Testis (tissue), 5 donors: ENCODE results near the gene ALPK3. TPM values are rescaled to one million over a fixed set of nuclear protein-coding genes. Genes with fewer than 3 reads are reported as not detected.

Source experiments
- DNase-seq: peaks from one replicate; pipeline ENCODE4 v3.0.0-alpha.2; 2019
- H3K27ac ChIP-seq, 2 donors: fragments of 200-600 bp; sonication (generic); one replicate each; pipeline ENCODE4 v1.5.1; 2019
- H3K27me3 ChIP-seq: fragments of 200-600 bp; sonication (generic); one replicate; pipeline ENCODE4 v1.5.1; 2019
- H3K36me3 ChIP-seq: fragments of 200-600 bp; sonication (generic); one replicate; pipeline ENCODE4 v1.5.1; 2017; ENCODE audit warnings: low read depth; ENCODE audit errors: missing control alignments
- H3K4me1 ChIP-seq: fragments of 200-600 bp; sonication (generic); one replicate; pipeline ENCODE4 v1.5.1; 2019
- H3K4me3 ChIP-seq, 2 donors: fragments of 200-600 bp; sonication (generic); one replicate each; pipeline ENCODE4 v1.5.1; 2017 to 2019
- H3K9me3 ChIP-seq: fragments of 200-600 bp; sonication (generic); one replicate; pipeline ENCODE4 v1.5.1; 2017
- POLR2A ChIP-seq: fragments of 450-650 bp; IDR thresholded peaks from one replicate; pipeline ENCODE4 v1.6.1; 2017; ENCODE audit warnings: antibody characterized with exemption, mild to moderate bottlenecking, moderate library complexity
- WGBS, 2 donors: methylation state at CpG; one replicate each; pipeline ENCODE4 v1.1.5; 2018; 5-methylcytosine and 5-hydroxymethylcytosine counted together
- intact Hi-C: fragments of 100-400 bp; cut with DNase I; formaldehyde crosslinking; loops from one replicate; pipeline ENCODE4 v1.15.1; 2023; ENCODE audit warnings: low total_unique reads
- long read RNA-seq, 2 donors: transcript quantifications; one replicate each; lab custom pipeline, GENCODE V29; 2026
- polyA plus RNA-seq: library from polyadenylated mRNA; stranded (reverse); fragments of 350-450 nt; fragmentation: Illumina TruSeq; extraction: RNeasy Lipid Tissue Mini Kit (QIAGEN cat#74804); gene quantifications from one replicate; pipeline ENCODE4 v1.2.3, GENCODE V29; 2014; ENCODE audit warnings: low read depth, low replicate concordance; ENCODE audit not compliant: insufficient read depth
- total RNA-seq, 2 donors: library from RNA; depleted of rRNA; stranded (reverse); fragments of >200 nt; gene quantifications; one replicate each; pipeline ENCODE4 v1.2.3, GENCODE V29; 2016
- TF ChIP-seq, protein P1 (sequence below), 3 experiments: fragments of 450-650 bp in 2 of 3; fragments of 200-600 bp in 1 of 3; sonication (generic) in 1 of 3; IDR thresholded peaks; one replicate each; pipeline ENCODE4 v1.5.1; 2016 to 2019; ENCODE audit warnings: antibody characterized with exemption in 3 of 3, mild to moderate bottlenecking in 2 of 3, moderate library complexity in 1 of 3

The ALPK3 gene, protein sequence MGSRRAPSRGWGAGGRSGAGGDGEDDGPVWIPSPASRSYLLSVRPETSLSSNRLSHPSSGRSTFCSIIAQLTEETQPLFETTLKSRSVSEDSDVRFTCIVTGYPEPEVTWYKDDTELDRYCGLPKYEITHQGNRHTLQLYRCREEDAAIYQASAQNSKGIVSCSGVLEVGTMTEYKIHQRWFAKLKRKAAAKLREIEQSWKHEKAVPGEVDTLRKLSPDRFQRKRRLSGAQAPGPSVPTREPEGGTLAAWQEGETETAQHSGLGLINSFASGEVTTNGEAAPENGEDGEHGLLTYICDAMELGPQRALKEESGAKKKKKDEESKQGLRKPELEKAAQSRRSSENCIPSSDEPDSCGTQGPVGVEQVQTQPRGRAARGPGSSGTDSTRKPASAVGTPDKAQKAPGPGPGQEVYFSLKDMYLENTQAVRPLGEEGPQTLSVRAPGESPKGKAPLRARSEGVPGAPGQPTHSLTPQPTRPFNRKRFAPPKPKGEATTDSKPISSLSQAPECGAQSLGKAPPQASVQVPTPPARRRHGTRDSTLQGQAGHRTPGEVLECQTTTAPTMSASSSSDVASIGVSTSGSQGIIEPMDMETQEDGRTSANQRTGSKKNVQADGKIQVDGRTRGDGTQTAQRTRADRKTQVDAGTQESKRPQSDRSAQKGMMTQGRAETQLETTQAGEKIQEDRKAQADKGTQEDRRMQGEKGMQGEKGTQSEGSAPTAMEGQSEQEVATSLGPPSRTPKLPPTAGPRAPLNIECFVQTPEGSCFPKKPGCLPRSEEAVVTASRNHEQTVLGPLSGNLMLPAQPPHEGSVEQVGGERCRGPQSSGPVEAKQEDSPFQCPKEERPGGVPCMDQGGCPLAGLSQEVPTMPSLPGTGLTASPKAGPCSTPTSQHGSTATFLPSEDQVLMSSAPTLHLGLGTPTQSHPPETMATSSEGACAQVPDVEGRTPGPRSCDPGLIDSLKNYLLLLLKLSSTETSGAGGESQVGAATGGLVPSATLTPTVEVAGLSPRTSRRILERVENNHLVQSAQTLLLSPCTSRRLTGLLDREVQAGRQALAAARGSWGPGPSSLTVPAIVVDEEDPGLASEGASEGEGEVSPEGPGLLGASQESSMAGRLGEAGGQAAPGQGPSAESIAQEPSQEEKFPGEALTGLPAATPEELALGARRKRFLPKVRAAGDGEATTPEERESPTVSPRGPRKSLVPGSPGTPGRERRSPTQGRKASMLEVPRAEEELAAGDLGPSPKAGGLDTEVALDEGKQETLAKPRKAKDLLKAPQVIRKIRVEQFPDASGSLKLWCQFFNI (N-terminal part only)
- 1 to 10 TPM; 4.1 to 5.0 TPM for total RNA-seq
- polyA plus RNA-seq: 3.0 TPM
- long read RNA-seq, donor 1, partial matches to known transcripts: 14 of 15 reads
- long read RNA-seq, donor 1, other reads (novel, unspliced or antisense): 0 of 15 reads
- long read RNA-seq, donor 2, partial matches to known transcripts: 0 of 2 reads
- long read RNA-seq, donor 2, other reads (novel, unspliced or antisense): 0 of 2 reads

DNA sequence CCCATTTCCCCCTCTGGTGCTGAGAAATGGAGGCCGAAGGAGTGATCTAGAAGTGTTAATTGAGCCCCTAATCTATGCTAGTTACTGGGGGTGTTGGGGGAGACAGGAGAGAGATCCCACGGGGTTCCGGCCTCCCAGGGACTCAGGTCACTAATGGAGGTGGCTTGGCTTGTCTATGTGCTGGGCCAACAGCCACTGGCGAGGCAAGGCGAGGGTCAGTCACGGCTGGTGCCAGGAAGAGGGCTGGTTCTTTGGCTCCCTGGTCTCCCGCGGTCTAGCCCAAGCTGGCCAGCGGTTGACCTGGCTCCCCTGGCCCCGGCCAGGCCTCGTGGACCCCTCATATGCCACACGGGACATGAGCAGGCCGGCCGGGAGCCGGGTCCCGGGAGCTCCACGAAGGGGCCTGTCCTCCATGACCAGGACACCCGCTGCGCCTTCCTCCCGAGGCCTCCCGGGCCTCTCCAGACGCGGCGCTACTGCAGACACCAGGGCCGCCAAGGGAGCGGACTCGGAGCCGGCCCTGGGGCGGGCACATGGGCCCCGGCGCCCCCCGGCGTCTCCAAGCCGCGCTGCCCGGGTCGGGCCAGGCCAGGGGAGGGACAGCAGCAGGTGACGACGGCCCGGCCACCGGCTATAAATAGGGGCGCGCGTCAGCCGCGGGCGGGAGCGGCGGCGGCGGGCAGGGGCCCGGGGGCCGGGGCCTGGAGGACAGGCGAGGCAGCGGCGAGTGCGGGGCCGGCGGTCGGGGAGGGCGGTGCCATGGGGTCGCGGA, at the start of gene ALPK3:
Gene ALPK3, plus strand, starts transcription at position 663 of the 772 bp plus-strand sequence. Its CDS starts 97 bp downstream, at position 760.
- peak; percentile 43 for DNase-seq
- peaks cover 21% of the 10 kb centered on the region for H3K4me1 ChIP-seq
- TF ChIP-seq POLR2A: no peak
- TF ChIP-seq, protein P1, sequence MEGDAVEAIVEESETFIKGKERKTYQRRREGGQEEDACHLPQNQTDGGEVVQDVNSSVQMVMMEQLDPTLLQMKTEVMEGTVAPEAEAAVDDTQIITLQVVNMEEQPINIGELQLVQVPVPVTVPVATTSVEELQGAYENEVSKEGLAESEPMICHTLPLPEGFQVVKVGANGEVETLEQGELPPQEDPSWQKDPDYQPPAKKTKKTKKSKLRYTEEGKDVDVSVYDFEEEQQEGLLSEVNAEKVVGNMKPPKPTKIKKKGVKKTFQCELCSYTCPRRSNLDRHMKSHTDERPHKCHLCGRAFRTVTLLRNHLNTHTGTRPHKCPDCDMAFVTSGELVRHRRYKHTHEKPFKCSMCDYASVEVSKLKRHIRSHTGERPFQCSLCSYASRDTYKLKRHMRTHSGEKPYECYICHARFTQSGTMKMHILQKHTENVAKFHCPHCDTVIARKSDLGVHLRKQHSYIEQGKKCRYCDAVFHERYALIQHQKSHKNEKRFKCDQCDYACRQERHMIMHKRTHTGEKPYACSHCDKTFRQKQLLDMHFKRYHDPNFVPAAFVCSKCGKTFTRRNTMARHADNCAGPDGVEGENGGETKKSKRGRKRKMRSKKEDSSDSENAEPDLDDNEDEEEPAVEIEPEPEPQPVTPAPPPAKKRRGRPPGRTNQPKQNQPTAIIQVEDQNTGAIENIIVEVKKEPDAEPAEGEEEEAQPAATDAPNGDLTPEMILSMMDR (IDR thresholded peaks at IDR 0.05): no peak
- no peaks in the 10 kb centered on the region for H3K9me3 ChIP-seq
- no peaks in the 10 kb centered on the region for H3K27me3 ChIP-seq
- no peak within 1 kb of the TSS for H3K27ac ChIP-seq
- intact Hi-C loops: no loop called here
- no peaks in the 10 kb centered on the region for H3K36me3 ChIP-seq
- peak within 1 kb of the TSS; percentile 27 to 37 for H3K4me3 ChIP-seq
- 46 to 59% methylated on average over 10 to 62 of the region's 63 CpGs for WGBS, 2 donors

DNA sequence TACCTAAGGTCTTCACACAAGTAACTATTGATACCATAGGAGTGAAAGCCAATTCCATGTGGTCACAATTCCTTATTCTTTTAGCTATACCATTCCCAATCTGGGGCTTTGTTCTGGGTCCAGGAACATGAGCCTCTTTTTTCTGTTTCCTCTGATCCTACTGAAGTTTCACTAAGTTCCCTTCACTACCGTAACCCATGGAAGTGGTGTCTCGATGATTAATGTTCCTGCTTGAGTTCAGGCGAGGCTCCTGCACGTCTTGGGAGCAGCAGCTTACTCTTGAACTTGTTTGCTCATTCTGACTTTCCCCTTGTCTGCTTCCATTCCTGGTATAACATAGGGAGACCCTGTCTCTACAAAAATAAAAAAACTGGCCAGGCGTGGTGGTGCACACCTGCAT, 45.1 kb upstream of the ALPK3 start:
- no peaks in the 10 kb centered on the region for H3K9me3 ChIP-seq
- 65 to 66% methylated on average over 5 of the region's 5 CpGs for WGBS, 2 donors
- no peak overlapping the region for H3K4me3 ChIP-seq
- no peaks in the 10 kb centered on the region for H3K27me3 ChIP-seq
- H3K4me1 ChIP-seq: no peaks in the 10 kb centered on the region
- H3K27ac ChIP-seq: no peak overlapping the region
- TF ChIP-seq, protein P1 (IDR thresholded peaks at IDR 0.05): no peak
- no peak for TF ChIP-seq POLR2A
- intact Hi-C loops: no loop called here
- H3K36me3 ChIP-seq: no peaks in the 10 kb centered on the region
- DNase-seq: no peak

DNA sequence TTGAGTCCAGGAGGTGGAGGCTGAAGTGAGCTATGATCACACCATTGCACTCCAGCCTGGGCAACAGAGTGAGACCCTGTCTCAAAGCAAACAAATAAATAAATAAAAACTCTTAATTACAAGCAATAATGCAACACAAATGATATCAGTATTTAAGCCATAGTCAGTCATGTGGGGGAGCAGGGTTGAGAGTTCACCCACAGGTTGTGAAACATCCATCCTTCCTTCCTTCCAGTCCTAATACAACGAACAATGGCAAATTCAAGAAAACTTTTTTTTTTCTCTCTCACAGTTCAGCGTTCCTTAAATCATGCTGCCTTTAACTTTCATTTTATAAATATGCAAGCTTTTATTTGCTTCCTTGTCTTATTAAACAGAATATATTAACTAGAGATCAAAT, 44.7 kb upstream of the ALPK3 start:
- no peak for DNase-seq
- TF ChIP-seq, protein P1 (IDR thresholded peaks at IDR 0.05): no peak
- no peak for TF ChIP-seq POLR2A
- Histone ChIP-seq H3K27ac (no peak overlapping the region), H3K27me3 (no peaks in the 10 kb centered on the region), H3K36me3 (no peaks in the 10 kb centered on the region), H3K4me3 (no peak overlapping the region), H3K9me3 (no peaks in the 10 kb centered on the region), H3K4me1 (no peaks in the 10 kb centered on the region)
- WGBS, 2 donors: 55 to 68% methylated on average over 2 of the region's 2 CpGs
- intact Hi-C loops: no loop called here

DNA sequence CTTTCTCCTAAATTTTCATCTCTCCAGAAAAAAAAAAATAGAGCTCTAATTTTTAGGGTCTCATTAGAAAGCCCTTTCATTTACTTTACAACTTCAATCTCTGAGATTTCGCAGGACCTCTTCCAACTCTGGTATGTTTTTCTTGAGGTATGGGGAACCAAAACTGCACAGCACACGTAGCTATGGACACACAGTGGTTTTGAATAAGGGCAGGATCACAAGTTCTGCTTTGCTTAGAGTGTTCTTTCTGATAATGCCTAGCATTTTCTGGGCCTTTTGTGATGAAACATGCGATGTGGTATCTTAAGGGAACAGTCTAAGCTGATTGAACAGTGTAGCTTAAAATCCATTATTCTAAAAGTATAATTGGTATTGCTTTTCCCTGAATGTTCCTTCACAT, 43.4 kb upstream of the ALPK3 start:
- H3K4me1 ChIP-seq: no peaks in the 10 kb centered on the region
- TF ChIP-seq, protein P1 (IDR thresholded peaks at IDR 0.05): no peak
- no peak for TF ChIP-seq POLR2A
- no peaks in the 10 kb centered on the region for H3K27me3 ChIP-seq
- no peaks in the 10 kb centered on the region for H3K9me3 ChIP-seq
- H3K4me3 ChIP-seq: no peak overlapping the region
- 78 to 87% methylated on average over 3 of the region's 3 CpGs for WGBS, 2 donors
- H3K27ac ChIP-seq: no peak overlapping the region
- H3K36me3 ChIP-seq: no peaks in the 10 kb centered on the region
- no peak for DNase-seq
- intact Hi-C loops: no loop called here
